Measurements from ENCODE around the gene NEUROD2.

GRCh38 chr17:39564211-39564848 lies 43.4 kb downstream of the NEUROD2 start:
- TF ChIP-seq, protein P1, sequence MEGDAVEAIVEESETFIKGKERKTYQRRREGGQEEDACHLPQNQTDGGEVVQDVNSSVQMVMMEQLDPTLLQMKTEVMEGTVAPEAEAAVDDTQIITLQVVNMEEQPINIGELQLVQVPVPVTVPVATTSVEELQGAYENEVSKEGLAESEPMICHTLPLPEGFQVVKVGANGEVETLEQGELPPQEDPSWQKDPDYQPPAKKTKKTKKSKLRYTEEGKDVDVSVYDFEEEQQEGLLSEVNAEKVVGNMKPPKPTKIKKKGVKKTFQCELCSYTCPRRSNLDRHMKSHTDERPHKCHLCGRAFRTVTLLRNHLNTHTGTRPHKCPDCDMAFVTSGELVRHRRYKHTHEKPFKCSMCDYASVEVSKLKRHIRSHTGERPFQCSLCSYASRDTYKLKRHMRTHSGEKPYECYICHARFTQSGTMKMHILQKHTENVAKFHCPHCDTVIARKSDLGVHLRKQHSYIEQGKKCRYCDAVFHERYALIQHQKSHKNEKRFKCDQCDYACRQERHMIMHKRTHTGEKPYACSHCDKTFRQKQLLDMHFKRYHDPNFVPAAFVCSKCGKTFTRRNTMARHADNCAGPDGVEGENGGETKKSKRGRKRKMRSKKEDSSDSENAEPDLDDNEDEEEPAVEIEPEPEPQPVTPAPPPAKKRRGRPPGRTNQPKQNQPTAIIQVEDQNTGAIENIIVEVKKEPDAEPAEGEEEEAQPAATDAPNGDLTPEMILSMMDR (IDR thresholded peaks at IDR 0.05) = no peak
- no peak for TF ChIP-seq POLR2A (IDR thresholded peaks at IDR 0.05)

All from prostate gland (tissue), 2 donors.